Measurements from ENCODE around the gene ESR1. TPM values are rescaled to one million over a fixed set of nuclear protein-coding genes. Genes with fewer than 3 reads are reported as not detected.

ESR1 gene
- polyA plus RNA-seq, 1 of the 3 experiments (the other 2 are of a cell fraction): under 0.01 TPM

DNA sequence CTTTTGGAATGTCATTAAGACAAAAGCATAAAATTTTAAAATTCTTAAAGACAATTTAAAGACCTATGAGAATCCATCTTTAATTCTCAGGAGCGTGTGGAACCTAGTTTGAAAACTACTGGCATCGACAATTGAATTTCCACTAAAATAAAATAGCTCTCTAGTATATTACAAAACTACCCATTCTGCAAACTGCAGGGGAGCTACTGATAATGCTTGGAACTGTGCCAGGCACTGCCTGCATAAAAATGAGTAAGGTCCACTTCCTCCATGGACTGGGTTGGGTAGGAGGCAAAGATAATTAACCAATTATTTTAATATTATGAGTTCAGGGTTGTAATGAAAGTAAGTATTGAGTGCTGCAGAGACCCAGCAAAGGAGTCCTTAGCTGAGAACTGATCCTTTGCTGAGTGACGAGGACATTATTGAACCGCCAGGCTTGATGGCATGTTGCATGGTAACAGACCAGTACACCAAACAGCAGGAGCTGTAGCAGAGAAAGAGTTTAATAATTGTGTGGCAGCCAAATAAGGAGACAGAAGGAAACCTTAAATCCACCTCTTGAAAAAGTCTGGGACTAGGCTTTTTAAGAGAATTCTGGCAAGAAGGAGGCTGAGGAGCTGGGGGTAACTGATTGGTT lies 261.3 kb downstream of the ESR1 start:
- Histone ChIP-seq H3K9ac (no peak overlapping the region), H3K27me3 (ENCODE audit: insufficient read depth) (no peaks in the 10 kb centered on the region), H3K79me2 (ENCODE audit: insufficient read depth) (no peaks in the 10 kb centered on the region), H2AFZ (ENCODE audit: low read depth) (no peak overlapping the region), H3K4me2 (no peak overlapping the region), H3K9me2 (no peaks in the 10 kb centered on the region), H3K4me3 (ENCODE audit: low read depth in 2 of 2, low read length in 1 of 2) (no peak overlapping the region), H3K9me3 (no peaks in the 10 kb centered on the region), H4K20me1 (ENCODE audit: insufficient read depth) (no peaks in the 10 kb centered on the region), H3F3A (replicated peaks; ENCODE audit: insufficient read depth) (no peaks in the 10 kb centered on the region), H3K27ac (ENCODE audit: low read depth in 2 of 2, low read length in 1 of 2) (no peak overlapping the region), H3K36me3 (replicated peaks in 1 of 2; ENCODE audit: control insufficient read depth in 1 of 2, insufficient read depth in 2 of 2, low read length in 1 of 2) (no peaks in the 10 kb centered on the region), H3K4me1 (ENCODE audit: control insufficient read depth in 1 of 2, insufficient read depth in 2 of 2, low read depth in 1 of 2, low read length in 1 of 2) (no peaks in the 10 kb centered on the region)
- ChIA-PET POLR2A (no interaction called here), CTCF (interaction anchor here (0.9 to 1.0 kb wide), 2 partner anchors 16 to 56 kb away, joined by 3 read pairs; no protein-coding TSS in a partner anchor)
- 39% methylated on average over 4 of the region's 4 CpGs for WGBS (ENCODE audit: low lambda C conversion rate)
- DNase-seq: no peak
- TF ChIP-seq, protein P1, sequence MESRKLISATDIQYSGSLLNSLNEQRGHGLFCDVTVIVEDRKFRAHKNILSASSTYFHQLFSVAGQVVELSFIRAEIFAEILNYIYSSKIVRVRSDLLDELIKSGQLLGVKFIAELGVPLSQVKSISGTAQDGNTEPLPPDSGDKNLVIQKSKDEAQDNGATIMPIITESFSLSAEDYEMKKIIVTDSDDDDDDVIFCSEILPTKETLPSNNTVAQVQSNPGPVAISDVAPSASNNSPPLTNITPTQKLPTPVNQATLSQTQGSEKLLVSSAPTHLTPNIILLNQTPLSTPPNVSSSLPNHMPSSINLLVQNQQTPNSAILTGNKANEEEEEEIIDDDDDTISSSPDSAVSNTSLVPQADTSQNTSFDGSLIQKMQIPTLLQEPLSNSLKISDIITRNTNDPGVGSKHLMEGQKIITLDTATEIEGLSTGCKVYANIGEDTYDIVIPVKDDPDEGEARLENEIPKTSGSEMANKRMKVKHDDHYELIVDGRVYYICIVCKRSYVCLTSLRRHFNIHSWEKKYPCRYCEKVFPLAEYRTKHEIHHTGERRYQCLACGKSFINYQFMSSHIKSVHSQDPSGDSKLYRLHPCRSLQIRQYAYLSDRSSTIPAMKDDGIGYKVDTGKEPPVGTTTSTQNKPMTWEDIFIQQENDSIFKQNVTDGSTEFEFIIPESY (IDR thresholded peaks at IDR 0.05; ENCODE audit: borderline replicate concordance, low read depth): no peak
- TF ChIP-seq, protein P2, sequence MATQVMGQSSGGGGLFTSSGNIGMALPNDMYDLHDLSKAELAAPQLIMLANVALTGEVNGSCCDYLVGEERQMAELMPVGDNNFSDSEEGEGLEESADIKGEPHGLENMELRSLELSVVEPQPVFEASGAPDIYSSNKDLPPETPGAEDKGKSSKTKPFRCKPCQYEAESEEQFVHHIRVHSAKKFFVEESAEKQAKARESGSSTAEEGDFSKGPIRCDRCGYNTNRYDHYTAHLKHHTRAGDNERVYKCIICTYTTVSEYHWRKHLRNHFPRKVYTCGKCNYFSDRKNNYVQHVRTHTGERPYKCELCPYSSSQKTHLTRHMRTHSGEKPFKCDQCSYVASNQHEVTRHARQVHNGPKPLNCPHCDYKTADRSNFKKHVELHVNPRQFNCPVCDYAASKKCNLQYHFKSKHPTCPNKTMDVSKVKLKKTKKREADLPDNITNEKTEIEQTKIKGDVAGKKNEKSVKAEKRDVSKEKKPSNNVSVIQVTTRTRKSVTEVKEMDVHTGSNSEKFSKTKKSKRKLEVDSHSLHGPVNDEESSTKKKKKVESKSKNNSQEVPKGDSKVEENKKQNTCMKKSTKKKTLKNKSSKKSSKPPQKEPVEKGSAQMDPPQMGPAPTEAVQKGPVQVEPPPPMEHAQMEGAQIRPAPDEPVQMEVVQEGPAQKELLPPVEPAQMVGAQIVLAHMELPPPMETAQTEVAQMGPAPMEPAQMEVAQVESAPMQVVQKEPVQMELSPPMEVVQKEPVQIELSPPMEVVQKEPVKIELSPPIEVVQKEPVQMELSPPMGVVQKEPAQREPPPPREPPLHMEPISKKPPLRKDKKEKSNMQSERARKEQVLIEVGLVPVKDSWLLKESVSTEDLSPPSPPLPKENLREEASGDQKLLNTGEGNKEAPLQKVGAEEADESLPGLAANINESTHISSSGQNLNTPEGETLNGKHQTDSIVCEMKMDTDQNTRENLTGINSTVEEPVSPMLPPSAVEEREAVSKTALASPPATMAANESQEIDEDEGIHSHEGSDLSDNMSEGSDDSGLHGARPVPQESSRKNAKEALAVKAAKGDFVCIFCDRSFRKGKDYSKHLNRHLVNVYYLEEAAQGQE (IDR thresholded peaks at IDR 0.05; ENCODE audit: low read depth, low read length): no peak
- TF ChIP-seq EP300 (IDR thresholded peaks at IDR 0.05; ENCODE audit: borderline replicate concordance in 1 of 2, low read depth in 1 of 2, low read length in 1 of 2): no peak
- TF ChIP-seq POLR2AphosphoS5 (IDR thresholded peaks at IDR 0.05; ENCODE audit: low read depth, low read length): no peak
- TF ChIP-seq CHD2 (IDR thresholded peaks at IDR 0.05; ENCODE audit: low read length, partially characterized antibody): no peak
- TF ChIP-seq RFX5 (IDR thresholded peaks at IDR 0.05; ENCODE audit: low read length): no peak
- TF ChIP-seq RAD21 (IDR thresholded peaks at IDR 0.05; ENCODE audit: low read length): no peak
- TF ChIP-seq ELF1 (IDR thresholded peaks at IDR 0.05): no peak
- TF ChIP-seq MXI1 (IDR thresholded peaks at IDR 0.05; ENCODE audit: low read depth, low read length): no peak
- TF ChIP-seq, protein P3, sequence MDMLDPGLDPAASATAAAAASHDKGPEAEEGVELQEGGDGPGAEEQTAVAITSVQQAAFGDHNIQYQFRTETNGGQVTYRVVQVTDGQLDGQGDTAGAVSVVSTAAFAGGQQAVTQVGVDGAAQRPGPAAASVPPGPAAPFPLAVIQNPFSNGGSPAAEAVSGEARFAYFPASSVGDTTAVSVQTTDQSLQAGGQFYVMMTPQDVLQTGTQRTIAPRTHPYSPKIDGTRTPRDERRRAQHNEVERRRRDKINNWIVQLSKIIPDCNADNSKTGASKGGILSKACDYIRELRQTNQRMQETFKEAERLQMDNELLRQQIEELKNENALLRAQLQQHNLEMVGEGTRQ (IDR thresholded peaks at IDR 0.05; ENCODE audit: borderline replicate concordance, low read depth, low read length): no peak
- TF ChIP-seq RXRA (IDR thresholded peaks at IDR 0.05; ENCODE audit: borderline replicate concordance, low read depth): no peak
- TF ChIP-seq YY1 (IDR thresholded peaks at IDR 0.05; ENCODE audit: low read depth): no peak
- TF ChIP-seq TAF1 (IDR thresholded peaks at IDR 0.05; ENCODE audit: borderline replicate concordance, low read depth, low read length): no peak
- TF ChIP-seq GABPA (IDR thresholded peaks at IDR 0.05; ENCODE audit: low read depth): no peak

Measured in SK-N-SH (cell line).